ENCODE results near the gene MYLK2. TPM values are rescaled to one million over a fixed set of nuclear protein-coding genes. Genes with fewer than 3 reads are reported as not detected.

MYLK2 gene
- total RNA-seq, 2 experiments from 2014 or later = not detected

- DNase-seq = no peak
- H3K36me3 Mint-ChIP-seq (ENCODE audit: low read depth) = no peaks in the 10 kb centered on the region
- intact Hi-C loops (cut with DNase I, micrococcal nuclease) = no loop called here
- no peak for TF ChIP-seq CTCF (IDR thresholded peaks at IDR 0.05)
- CTCF ChIA-PET = interaction anchor here (0.7 kb wide), 1 partner anchor 12 kb away, joined by 4 read pairs; no protein-coding TSS in a partner anchor
- no peak overlapping the region for H3K27ac Mint-ChIP-seq
- peaks cover 29% of the 10 kb centered on the region for H3K27me3 Mint-ChIP-seq
- Histone ChIP-seq H3K36me3 (ENCODE audit: insufficient read depth, low read length) (no peaks in the 10 kb centered on the region), H3K4me3 (ENCODE audit: low read length) (no peak overlapping the region), H3K9me3 (ENCODE audit: control insufficient read depth in 1 of 2, insufficient read depth in 1 of 2, low read length in 2 of 2) (peaks cover 0 to 12% of the 10 kb centered on the region in 2 experiments), H3K27me3 (ENCODE audit: control insufficient read depth in 1 of 2, insufficient read depth in 2 of 2, low read length in 2 of 2) (peaks cover 20 to 27% of the 10 kb centered on the region in 2 experiments), H3K4me1 (ENCODE audit: insufficient read depth, low read length) (peaks cover 18% of the 10 kb centered on the region), H3K27ac (ENCODE audit: low read depth in 1 of 2, low read length in 2 of 2) (no peak overlapping the region)
- H3K4me1 Mint-ChIP-seq (ENCODE audit: low read depth) = peaks cover 17% of the 10 kb centered on the region
- ATAC-seq (ENCODE audit: poor library complexity) = no peak
- H3K4me3 Mint-ChIP-seq = no peak overlapping the region
- POLR2A ChIA-PET = no interaction called here
- H3K9me3 Mint-ChIP-seq = no peaks in the 10 kb centered on the region
These were observed 45.6 kb downstream of the MYLK2 start for GRCh38 chr20:31864521-31865400.

DNA sequence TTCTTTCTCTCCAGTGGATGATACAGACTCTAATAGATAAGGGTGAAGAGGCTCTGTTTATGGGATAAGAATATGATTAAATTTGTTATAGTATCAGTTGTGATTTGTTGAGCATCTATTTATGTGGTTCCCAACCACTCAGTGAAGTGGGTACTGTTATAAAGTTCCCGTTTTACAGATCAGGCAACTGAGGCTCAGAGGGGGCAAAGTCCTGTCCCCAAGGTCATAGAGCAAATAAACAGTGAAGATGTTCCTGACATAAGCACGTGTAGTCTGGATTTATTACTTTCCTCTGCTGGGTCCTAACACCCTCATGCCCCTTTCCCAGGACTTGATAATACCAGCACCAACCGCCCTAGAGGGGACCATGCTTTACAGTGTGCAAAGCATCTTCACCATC lies 47.1 kb downstream of the MYLK2 start:
- TF ChIP-seq CTCF (IDR thresholded peaks at IDR 0.05) = no peak
- ChIA-PET CTCF (no interaction called here), POLR2A (no interaction called here)
- no peaks in the 10 kb centered on the region for H3K36me3 ChIP-seq (ENCODE audit: insufficient read depth, low read length)
- Mint-ChIP-seq H3K4me1 (ENCODE audit: low read depth) (peaks cover 18% of the 10 kb centered on the region), H3K27ac (no peak overlapping the region), H3K9me3 (no peaks in the 10 kb centered on the region), H3K4me3 (no peak overlapping the region), H3K36me3 (ENCODE audit: low read depth) (no peaks in the 10 kb centered on the region), H3K27me3 (peaks cover 39% of the 10 kb centered on the region)
- intact Hi-C loops (cut with DNase I, micrococcal nuclease) = no loop called here
- DNase-seq (no peak), ATAC-seq (ENCODE audit: poor library complexity) (no peak)
- peaks cover 17% of the 10 kb centered on the region for H3K4me1 ChIP-seq (ENCODE audit: insufficient read depth, low read length)
- no peak overlapping the region for H3K27ac ChIP-seq (ENCODE audit: low read depth in 1 of 2, low read length in 2 of 2)
- H3K4me3 ChIP-seq (ENCODE audit: low read length) = no peak overlapping the region
- H3K9me3 ChIP-seq (ENCODE audit: control insufficient read depth in 1 of 2, insufficient read depth in 1 of 2, low read length in 2 of 2) = peaks cover 0 to 7% of the 10 kb centered on the region in 2 experiments
- H3K27me3 ChIP-seq (ENCODE audit: control insufficient read depth in 1 of 2, insufficient read depth in 2 of 2, low read length in 2 of 2) = peaks cover 25 to 26% of the 10 kb centered on the region in 2 experiments

DNA sequence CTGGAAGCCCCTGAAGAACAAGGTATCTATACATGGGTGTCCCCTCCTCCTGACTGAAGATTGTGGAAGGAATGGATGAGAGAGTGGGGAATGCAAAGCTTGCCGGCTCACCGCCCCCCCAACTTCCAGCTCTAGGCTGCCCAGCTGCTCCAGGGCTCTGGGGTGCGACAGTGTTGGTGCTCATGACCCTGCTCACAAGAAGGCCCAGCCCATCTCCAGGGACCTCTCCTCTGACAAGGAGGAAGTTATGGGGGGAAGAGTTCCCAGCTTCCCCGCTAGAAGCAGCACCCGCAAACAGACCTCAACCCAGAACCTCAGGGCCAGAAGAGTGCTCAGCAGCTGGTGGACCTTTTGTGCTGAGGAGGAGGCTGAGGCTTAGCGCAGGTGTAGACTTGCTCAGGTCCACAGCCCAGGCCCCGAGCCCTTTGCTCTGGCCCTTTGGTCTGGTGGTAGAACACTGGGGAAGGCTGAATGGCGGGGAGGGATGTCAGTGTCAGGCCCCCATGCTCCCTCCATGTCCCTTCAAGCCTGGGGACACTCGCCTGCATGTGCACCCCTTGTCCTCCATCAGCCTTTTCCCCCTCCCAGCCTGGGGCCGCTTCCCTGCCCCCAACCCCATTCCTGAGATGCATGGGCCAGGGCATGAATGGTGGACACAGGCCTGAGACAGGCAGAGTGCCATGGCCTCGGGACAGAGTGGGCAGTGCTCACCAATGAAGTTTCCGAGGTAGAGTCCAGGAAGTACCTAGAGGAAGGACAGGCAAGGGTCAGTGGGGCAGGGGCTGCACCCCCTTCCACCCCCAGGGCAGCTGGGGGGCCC lies 49.9 kb downstream of the MYLK2 start:
- no peak overlapping the region for H3K27ac Mint-ChIP-seq
- ATAC-seq (ENCODE audit: poor library complexity) (no peak), DNase-seq (no peak)
- Histone ChIP-seq H3K36me3 (ENCODE audit: insufficient read depth, low read length) (no peaks in the 10 kb centered on the region), H3K4me3 (ENCODE audit: low read length) (no peak overlapping the region), H3K4me1 (ENCODE audit: insufficient read depth, low read length) (peaks cover 16% of the 10 kb centered on the region), H3K27me3 (ENCODE audit: control insufficient read depth in 1 of 2, insufficient read depth in 2 of 2, low read length in 2 of 2) (peaks cover 27 to 35% of the 10 kb centered on the region in 2 experiments), H3K9me3 (ENCODE audit: control insufficient read depth in 1 of 2, insufficient read depth in 1 of 2, low read length in 2 of 2) (peaks cover 0 to 7% of the 10 kb centered on the region in 2 experiments), H3K27ac (ENCODE audit: low read depth in 1 of 2, low read length in 2 of 2) (no peak overlapping the region)
- no peaks in the 10 kb centered on the region for H3K9me3 Mint-ChIP-seq
- intact Hi-C loops (cut with DNase I, micrococcal nuclease) = no loop called here
- H3K4me1 Mint-ChIP-seq (ENCODE audit: low read depth) = peaks cover 12% of the 10 kb centered on the region
- no peak for TF ChIP-seq CTCF (IDR thresholded peaks at IDR 0.05)
- ChIA-PET POLR2A (no interaction called here), CTCF (no interaction called here)
- no peaks in the 10 kb centered on the region for H3K36me3 Mint-ChIP-seq (ENCODE audit: low read depth)
- peaks cover 53% of the 10 kb centered on the region for H3K27me3 Mint-ChIP-seq
- H3K4me3 Mint-ChIP-seq = peak overlapping the region; percentile 89
